ENCODE measurements around the gene RELL1.

DNA sequence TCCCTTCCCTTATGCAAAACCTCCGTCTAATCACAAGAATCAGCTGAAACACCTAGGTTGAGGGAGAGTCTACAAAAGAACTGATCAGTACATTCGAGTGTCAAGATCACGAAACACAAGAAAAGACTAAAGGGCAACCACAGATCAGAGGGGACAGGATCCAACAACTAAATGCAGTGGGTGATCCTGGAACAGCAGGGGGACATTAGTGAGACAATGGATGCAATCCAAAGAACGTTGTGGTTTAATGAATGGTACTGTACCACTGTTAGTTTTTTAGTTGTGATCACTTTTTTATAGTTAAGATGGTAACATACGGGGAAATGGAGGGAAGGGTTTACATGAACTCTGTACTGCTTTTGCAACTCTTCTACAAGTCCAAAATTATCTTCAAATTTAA, 79.2 kb downstream of the RELL1 start:
- TF ChIP-seq, protein P1, sequence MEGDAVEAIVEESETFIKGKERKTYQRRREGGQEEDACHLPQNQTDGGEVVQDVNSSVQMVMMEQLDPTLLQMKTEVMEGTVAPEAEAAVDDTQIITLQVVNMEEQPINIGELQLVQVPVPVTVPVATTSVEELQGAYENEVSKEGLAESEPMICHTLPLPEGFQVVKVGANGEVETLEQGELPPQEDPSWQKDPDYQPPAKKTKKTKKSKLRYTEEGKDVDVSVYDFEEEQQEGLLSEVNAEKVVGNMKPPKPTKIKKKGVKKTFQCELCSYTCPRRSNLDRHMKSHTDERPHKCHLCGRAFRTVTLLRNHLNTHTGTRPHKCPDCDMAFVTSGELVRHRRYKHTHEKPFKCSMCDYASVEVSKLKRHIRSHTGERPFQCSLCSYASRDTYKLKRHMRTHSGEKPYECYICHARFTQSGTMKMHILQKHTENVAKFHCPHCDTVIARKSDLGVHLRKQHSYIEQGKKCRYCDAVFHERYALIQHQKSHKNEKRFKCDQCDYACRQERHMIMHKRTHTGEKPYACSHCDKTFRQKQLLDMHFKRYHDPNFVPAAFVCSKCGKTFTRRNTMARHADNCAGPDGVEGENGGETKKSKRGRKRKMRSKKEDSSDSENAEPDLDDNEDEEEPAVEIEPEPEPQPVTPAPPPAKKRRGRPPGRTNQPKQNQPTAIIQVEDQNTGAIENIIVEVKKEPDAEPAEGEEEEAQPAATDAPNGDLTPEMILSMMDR (IDR thresholded peaks at IDR 0.05): no peak
- TF ChIP-seq POLR2A (IDR thresholded peaks at IDR 0.05): no peak
